Liver (tissue), 9 donors: ENCODE data around the gene PAX9. TPM values are rescaled to one million over a fixed set of nuclear protein-coding genes. Genes with fewer than 3 reads are reported as not detected.

Experiments
- DNase-seq: peaks from one replicate; pipeline ENCODE4 v3.0.0-alpha.2; 2017; ENCODE audit warnings: low spot score
- H3K27ac ChIP-seq, 2 donors: one replicate each; pipeline ENCODE4 v1.7.0; 2013; ENCODE audit warnings: inconsistent platforms in 2 of 2, low read length in 2 of 2, control low read depth in 1 of 2, low read depth in 1 of 2, mild to moderate bottlenecking in 1 of 2
- H3K27me3 ChIP-seq, 4 donors: one replicate each; pipeline versions ENCODE4 v1.6.1 to v1.7.0; 2013; ENCODE audit warnings: low read length in 3 of 4, inconsistent platforms in 1 of 4, mild to moderate bottlenecking in 1 of 4, moderate library complexity in 1 of 4; ENCODE audit not compliant: control insufficient read depth in 4 of 4, insufficient read depth in 4 of 4
- H3K36me3 ChIP-seq, 4 donors: one replicate each; pipeline versions ENCODE4 v1.6.1 to v1.7.0; 2013; ENCODE audit warnings: low read length in 3 of 4, mild to moderate bottlenecking in 3 of 4, low read depth in 1 of 4, moderate library complexity in 1 of 4; ENCODE audit not compliant: control insufficient read depth in 4 of 4, insufficient read depth in 3 of 4
- H3K4me1 ChIP-seq, 4 donors: one replicate each; pipeline versions ENCODE4 v1.6.1 to v1.7.0; 2013; ENCODE audit warnings: low read length in 3 of 4, mild to moderate bottlenecking in 3 of 4, moderate library complexity in 1 of 4; ENCODE audit not compliant: control insufficient read depth in 4 of 4, insufficient read depth in 4 of 4
- H3K4me3 ChIP-seq, 3 donors: one replicate each; pipeline versions ENCODE4 v1.6.1 to v1.7.0; 2013; ENCODE audit warnings: low read length in 3 of 3, control low read depth in 1 of 3, low read depth in 1 of 3, mild to moderate bottlenecking in 1 of 3
- H3K9ac ChIP-seq, 2 donors: one replicate each; pipeline ENCODE4 v1.7.0; 2013; ENCODE audit warnings: low read length in 2 of 2, mild to moderate bottlenecking in 2 of 2, moderate library complexity in 2 of 2, control low read depth in 1 of 2, low read depth in 1 of 2
- H3K9me3 ChIP-seq, 4 donors: one replicate each; pipeline versions ENCODE4 v1.6.1 to v1.7.0; 2013; ENCODE audit warnings: low read length in 3 of 4; ENCODE audit not compliant: control insufficient read depth in 4 of 4
- ATF3 ChIP-seq: IDR thresholded peaks from 2 replicates; pipeline ENCODE4 v1.6.1; 2016; ENCODE audit warnings: antibody characterized with exemption
- CTCF ChIP-seq: fragments of 150-350 bp; IDR thresholded peaks from 2 replicates; pipeline ENCODE4 v1.5.1; 2017; ENCODE audit warnings: improper control_type of control experiment, low read depth, low read length; ENCODE audit not compliant: missing input control
- FOXA1 ChIP-seq: IDR thresholded peaks from 2 replicates; pipeline ENCODE4 v1.6.1; 2016; ENCODE audit warnings: antibody characterized with exemption
- GABPA ChIP-seq, 2 donors: IDR thresholded peaks in 1 of 2; conservative IDR thresholded peaks in 1 of 2; 2 replicates each; pipeline ENCODE4 v1.6.1; 2016; ENCODE audit warnings: antibody characterized with exemption in 2 of 2, mild to moderate bottlenecking in 1 of 2, moderate library complexity in 1 of 2
- HNF4A ChIP-seq, 2 donors: conservative IDR thresholded peaks; 2 replicates each; pipeline ENCODE4 v1.6.1; 2016; ENCODE audit warnings: antibody characterized with exemption in 2 of 2, mild to moderate bottlenecking in 2 of 2
- JUND ChIP-seq, 2 donors: IDR thresholded peaks; 2 replicates each; pipeline ENCODE4 v1.6.1; 2016; ENCODE audit warnings: antibody characterized with exemption in 2 of 2
- NR2F2 ChIP-seq: IDR thresholded peaks from 2 replicates; pipeline ENCODE4 v1.6.1; 2016; ENCODE audit warnings: antibody characterized with exemption
- RAD21 ChIP-seq, 2 donors: IDR thresholded peaks; 2 replicates each; pipeline ENCODE4 v1.6.1; 2016; ENCODE audit warnings: antibody characterized with exemption in 2 of 2, mild to moderate bottlenecking in 2 of 2
- REST ChIP-seq: IDR thresholded peaks from 2 replicates; pipeline ENCODE4 v1.6.1; 2016; ENCODE audit warnings: antibody characterized with exemption, mild to moderate bottlenecking
- RXRA ChIP-seq, 2 donors: IDR thresholded peaks; 2 replicates each; pipeline ENCODE4 v1.6.1; 2017 to 2018; ENCODE audit warnings: antibody characterized with exemption in 2 of 2, mild to moderate bottlenecking in 1 of 2
- SP1 ChIP-seq: IDR thresholded peaks from 2 replicates; pipeline ENCODE4 v1.6.1; 2018; ENCODE audit warnings: antibody characterized with exemption, mild to moderate bottlenecking
- TAF1 ChIP-seq: conservative IDR thresholded peaks from 2 replicates; pipeline ENCODE4 v1.6.1; 2016; ENCODE audit warnings: antibody characterized with exemption, mild to moderate bottlenecking
- YY1 ChIP-seq: IDR thresholded peaks from 2 replicates; pipeline ENCODE4 v1.6.1; 2016; ENCODE audit warnings: antibody characterized with exemption, mild to moderate bottlenecking
- ZBTB33 ChIP-seq: IDR thresholded peaks from 2 replicates; pipeline ENCODE4 v1.6.1; 2016; ENCODE audit warnings: antibody characterized with exemption
- WGBS: extraction: QIAGEN DNeasy Blood & Tissue Kit; methylation state at CpG from one replicate; pipeline ENCODE4 v1.1.7; 2013; 5-methylcytosine and 5-hydroxymethylcytosine counted together
- polyA plus RNA-seq, 2 donors: library from polyadenylated mRNA; stranded (reverse) in 1 of 2; unstranded in 1 of 2; fragments of 200-250 nt in 1 of 2; fragments of >200 nt in 1 of 2; fragmentation: Nextera tagmentation in 1 of 2; extraction: Ambion mirVana in 1 of 2; gene quantifications; one replicate each; pipeline versions ENCODE4 v1.2.1 to v1.2.3, GENCODE V29; 2013 to 2015
- total RNA-seq, 2 donors: library from RNA; depleted of rRNA; stranded (reverse); fragments of >200 nt; gene quantifications; one replicate each; pipeline ENCODE4 v1.2.3, GENCODE V29; 2014
- TF ChIP-seq, protein P1 (sequence below): IDR thresholded peaks from 2 replicates; pipeline ENCODE4 v1.6.1; 2016; ENCODE audit warnings: antibody characterized with exemption
- donor health status: healthy.
- donor health status: healthy.
- donor health status: healthy.
- donor health status: healthy.
- donor health status: healthy.

Gene PAX9
- total and polyA plus RNA-seq, 4 donors: 0.03 TPM; not detected in 3

DNA sequence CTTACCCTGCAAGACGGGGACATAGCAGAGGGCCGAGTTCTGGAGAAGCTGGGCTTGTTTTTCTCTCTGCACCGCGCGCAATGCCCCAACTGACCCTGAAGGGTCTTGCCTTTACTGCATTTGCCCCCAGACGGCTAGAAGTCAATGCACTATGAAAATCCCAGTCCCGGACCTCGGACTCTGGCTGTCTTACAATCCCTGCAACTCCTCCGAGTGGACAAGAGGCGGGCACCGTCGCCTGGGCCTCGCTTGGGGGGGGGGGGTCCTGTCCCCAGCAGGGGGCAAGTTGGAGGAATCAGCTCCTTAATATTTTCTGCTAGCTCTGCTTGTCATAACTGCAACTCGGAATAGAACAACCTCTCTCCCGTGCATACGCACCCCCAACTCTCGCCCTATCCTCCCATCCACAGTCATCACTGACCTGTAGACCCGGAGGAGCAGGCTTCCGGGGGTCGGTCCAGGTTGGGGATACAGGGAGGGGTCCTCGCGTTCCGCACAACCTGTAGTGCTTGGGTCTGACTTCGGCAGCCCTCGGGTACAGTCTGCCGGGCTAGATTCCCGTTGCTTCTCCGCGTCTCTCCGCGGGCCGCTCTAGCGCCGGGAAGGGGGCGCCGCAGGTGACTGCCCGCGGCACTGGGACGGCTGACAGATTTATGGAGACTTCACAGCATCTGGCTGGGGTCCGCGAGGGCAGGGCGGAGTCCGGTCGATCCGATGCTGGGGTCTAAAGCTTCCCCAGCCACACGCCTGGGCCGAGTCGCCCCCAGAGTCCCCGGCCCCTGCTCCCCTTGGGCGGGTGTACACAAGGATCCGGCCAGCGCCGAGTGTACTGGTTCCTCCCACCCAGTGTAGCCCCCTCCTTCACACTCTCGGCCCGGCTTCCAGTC, 3.3 kb upstream of the PAX9 start:
- DNase-seq: no peak
- WGBS: 5% methylated on average over 55 of the region's 55 CpGs
- H3K4me3 ChIP-seq: no peak overlapping the region

GRCh38 chr14:36659010-36659821, 2.4 kb upstream of the PAX9 start:
- no peak for DNase-seq
- peaks cover 17 to 47% (median 39%) of the 10 kb centered on the region in 4 donors for H3K4me1 ChIP-seq
- no peaks in the 10 kb centered on the region for H3K36me3 ChIP-seq
- no peak overlapping the region for H3K9ac ChIP-seq
- peaks cover 0 to 6% (median 0%) of the 10 kb centered on the region in 4 donors for H3K9me3 ChIP-seq
- no peak overlapping the region for H3K27ac ChIP-seq
- H3K4me3 ChIP-seq: no peak overlapping the region
- H3K27me3 ChIP-seq: peaks cover 2 to 51% (median 33%) of the 10 kb centered on the region in 4 donors
- 6% methylated on average over 35 of the region's 35 CpGs for WGBS
- TF ChIP-seq ATF3 (no peak), FOXA1 (no peak), GABPA (IDR thresholded peaks at IDR 0.05 in 1 of 2, conservative IDR thresholded peaks at IDR 0.05 in 1 of 2) (no peak), JUND (IDR thresholded peaks at IDR 0.05) (no peak), RXRA (IDR thresholded peaks at IDR 0.05) (no peak), RAD21 (IDR thresholded peaks at IDR 0.05) (no peak), REST (no peak), HNF4A (conservative IDR thresholded peaks at IDR 0.05) (no peak), YY1 (no peak), SP1 (no peak), TAF1 (no peak)
- TF ChIP-seq, protein P1, sequence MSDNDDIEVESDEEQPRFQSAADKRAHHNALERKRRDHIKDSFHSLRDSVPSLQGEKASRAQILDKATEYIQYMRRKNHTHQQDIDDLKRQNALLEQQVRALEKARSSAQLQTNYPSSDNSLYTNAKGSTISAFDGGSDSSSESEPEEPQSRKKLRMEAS: no peak

More for the DNA sequence above, 3.3 kb upstream of the PAX9 start:
- TF ChIP-seq, protein P1: no peak
- TF ChIP-seq ZBTB33 (no peak), NR2F2 (no peak), YY1 (no peak), SP1 (no peak), RXRA (IDR thresholded peaks at IDR 0.05) (no peak), CTCF (no peak)
- peaks cover 4 to 54% (median 35%) of the 10 kb centered on the region in 4 donors for H3K27me3 ChIP-seq
- no peaks in the 10 kb centered on the region for H3K36me3 ChIP-seq
- peaks cover 0 to 7% (median 0%) of the 10 kb centered on the region in 4 donors for H3K9me3 ChIP-seq
- H3K27ac ChIP-seq: no peak overlapping the region
- peaks cover 14 to 39% (median 31%) of the 10 kb centered on the region in 4 donors for H3K4me1 ChIP-seq
- H3K9ac ChIP-seq: no peak overlapping the region
